Endothelial cell (in vitro differentiated cells): ENCODE measurements around the gene MICAL3. TPM values are rescaled to one million over a fixed set of nuclear protein-coding genes. Genes with fewer than 3 reads are reported as not detected.

Experiments used
- DNase-seq: peaks from one replicate; pipeline ENCODE4 v3.0.0; 2021; ENCODE audit warnings: low spot score
- H3K27ac Mint-ChIP-seq: one replicate; pipeline ENCODE4 v1.8.0; 2021; ENCODE audit warnings: mixed read lengths, inconsistent platforms; ENCODE audit not compliant: unreplicated experiment
- H3K27me3 Mint-ChIP-seq: one replicate; pipeline ENCODE4 v1.8.0; 2021; ENCODE audit warnings: mild to moderate bottlenecking, moderate library complexity, mixed read lengths, inconsistent platforms; ENCODE audit not compliant: unreplicated experiment
- H3K36me3 Mint-ChIP-seq: one replicate; pipeline ENCODE4 v1.8.0; 2021; ENCODE audit warnings: mild to moderate bottlenecking, low read depth, mixed read lengths, inconsistent platforms; ENCODE audit not compliant: unreplicated experiment
- H3K4me1 Mint-ChIP-seq: one replicate; pipeline ENCODE4 v1.8.0; 2021; ENCODE audit warnings: mild to moderate bottlenecking, mixed read lengths, inconsistent platforms; ENCODE audit not compliant: unreplicated experiment
- H3K4me3 Mint-ChIP-seq: one replicate; pipeline ENCODE4 v1.8.0; 2021; ENCODE audit warnings: mild to moderate bottlenecking, mixed read lengths, inconsistent platforms; ENCODE audit not compliant: unreplicated experiment
- H3K9me3 Mint-ChIP-seq: one replicate; pipeline ENCODE4 v1.8.0; 2021; ENCODE audit warnings: mixed read lengths, inconsistent platforms; ENCODE audit not compliant: unreplicated experiment
- CTCF ChIP-seq: fragments of 200-600 bp; sonication (generic); IDR thresholded peaks from one replicate; pipeline ENCODE4 v1.5.0; 2021; ENCODE audit warnings: antibody characterized with exemption; ENCODE audit not compliant: unreplicated experiment
- total RNA-seq: library from RNA; stranded (reverse); fragmentation: NEBNext Ultra II Directional; extraction: Animal tissue kit (Norgen Biotek cat#: 25700); gene quantifications from one replicate; pipeline ENCODE4 v1.2.1, GENCODE V29; 2021; ENCODE audit not compliant: unreplicated experiment

Gene MICAL3
- total RNA-seq, 1 donor from 2014 or later: 54.3 TPM

GRCh38 chr22:17884893-17885292 is 139.5 kb downstream of the MICAL3 start:
- TF ChIP-seq CTCF: no peak
- Mint-ChIP-seq H3K9me3 (no peaks in the 10 kb centered on the region), H3K4me3 (no peak overlapping the region), H3K27me3 (peaks cover 4% of the 10 kb centered on the region), H3K4me1 (peaks cover 2% of the 10 kb centered on the region), H3K36me3 (peaks cover 40% of the 10 kb centered on the region), H3K27ac (no peak overlapping the region)
- DNase-seq: no peak

- no peak for DNase-seq
- peaks cover 46% of the 10 kb centered on the region for H3K36me3 Mint-ChIP-seq
- H3K4me1 Mint-ChIP-seq: peaks cover 2% of the 10 kb centered on the region
- no peaks in the 10 kb centered on the region for H3K9me3 Mint-ChIP-seq
- H3K27ac Mint-ChIP-seq: no peak overlapping the region
- TF ChIP-seq CTCF: no peak
- H3K4me3 Mint-ChIP-seq: no peak overlapping the region
- H3K27me3 Mint-ChIP-seq: peaks cover 5% of the 10 kb centered on the region
These were observed 140.3 kb downstream of the MICAL3 start for GRCh38 chr22:17884084-17884483.

- peaks cover 5% of the 10 kb centered on the region for H3K27me3 Mint-ChIP-seq
- no peak overlapping the region for H3K4me3 Mint-ChIP-seq
These were observed 141.0 kb downstream of the MICAL3 start for GRCh38 chr22:17883356-17883755.

GRCh38 chr22:17882727-17883126 is 141.6 kb downstream of the MICAL3 start:
- H3K36me3 Mint-ChIP-seq: peaks cover 46% of the 10 kb centered on the region
- H3K27ac Mint-ChIP-seq: no peak overlapping the region
- no peak overlapping the region for H3K4me3 Mint-ChIP-seq
- no peak for DNase-seq
- peaks cover 2% of the 10 kb centered on the region for H3K4me1 Mint-ChIP-seq
- TF ChIP-seq CTCF: no peak
- H3K27me3 Mint-ChIP-seq: peaks cover 2% of the 10 kb centered on the region
- no peaks in the 10 kb centered on the region for H3K9me3 Mint-ChIP-seq

More at GRCh38 chr22:17883356-17883755, 141.0 kb downstream of the MICAL3 start:
- no peak for DNase-seq
- Mint-ChIP-seq H3K9me3 (no peaks in the 10 kb centered on the region), H3K27ac (no peak overlapping the region), H3K36me3 (peaks cover 50% of the 10 kb centered on the region), H3K4me1 (peaks cover 2% of the 10 kb centered on the region)
- no peak for TF ChIP-seq CTCF

- Mint-ChIP-seq H3K9me3 (no peaks in the 10 kb centered on the region), H3K4me1 (peaks cover 2% of the 10 kb centered on the region), H3K27ac (no peak overlapping the region), H3K36me3 (peaks cover 46% of the 10 kb centered on the region), H3K4me3 (no peak overlapping the region), H3K27me3 (peaks cover 1% of the 10 kb centered on the region)
- no peak for DNase-seq
- no peak for TF ChIP-seq CTCF
These were observed 142.2 kb downstream of the MICAL3 start for GRCh38 chr22:17882162-17882561.
